Left renal cortex interstitium (tissue), 4 donors: Measurements from ENCODE around the gene RGP1. TPM values are rescaled to one million over a fixed set of nuclear protein-coding genes. Genes with fewer than 3 reads are reported as not detected.
A peak's percentile ranks its signal among the peaks of the same experiment; 100 is the strongest.

ENCODE experiments used
- DNase-seq, 4 donors: peaks; one replicate each; pipeline ENCODE4 v3.0.0-alpha.2; 2013; ENCODE audit warnings: low read depth in 4 of 4, low spot score in 2 of 4, missing footprints in 1 of 4
- polyA plus RNA-seq, 4 donors: library from polyadenylated mRNA; unstranded; fragments of 120-200 nt; gene quantifications; one replicate each; pipeline ENCODE4 v1.2.1, GENCODE V29; 2013; ENCODE audit not compliant: insufficient read length in 4 of 4

The RGP1 gene
- polyA plus RNA-seq, 4 donors, result 26.0 to 31.0 (median 27.8) TPM

- DNase-seq, result no peak
Measured at GRCh38 chr9:35718721-35719511, 30.2 kb upstream of the RGP1 start.

DNA sequence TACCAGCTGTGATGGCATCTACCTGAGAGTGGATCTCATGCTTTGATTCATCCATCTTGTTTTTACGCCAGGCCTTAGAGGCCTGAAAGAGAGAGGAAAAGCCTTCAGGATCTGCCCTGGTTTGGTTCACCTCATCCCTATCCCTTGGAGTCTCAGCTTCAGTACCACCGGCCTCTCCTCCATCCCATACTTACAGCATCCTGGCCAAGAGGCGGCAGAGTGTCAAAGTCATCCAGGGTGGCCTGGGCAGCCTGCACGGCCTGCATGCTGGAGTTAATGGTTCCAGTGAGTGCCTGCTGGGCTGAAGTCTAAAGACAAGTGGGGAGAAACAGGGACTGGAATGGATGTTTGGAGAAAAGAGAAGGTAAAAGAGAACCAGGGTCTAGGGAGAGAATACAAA is 29.5 kb upstream of the RGP1 start:
- no peak for DNase-seq

DNA sequence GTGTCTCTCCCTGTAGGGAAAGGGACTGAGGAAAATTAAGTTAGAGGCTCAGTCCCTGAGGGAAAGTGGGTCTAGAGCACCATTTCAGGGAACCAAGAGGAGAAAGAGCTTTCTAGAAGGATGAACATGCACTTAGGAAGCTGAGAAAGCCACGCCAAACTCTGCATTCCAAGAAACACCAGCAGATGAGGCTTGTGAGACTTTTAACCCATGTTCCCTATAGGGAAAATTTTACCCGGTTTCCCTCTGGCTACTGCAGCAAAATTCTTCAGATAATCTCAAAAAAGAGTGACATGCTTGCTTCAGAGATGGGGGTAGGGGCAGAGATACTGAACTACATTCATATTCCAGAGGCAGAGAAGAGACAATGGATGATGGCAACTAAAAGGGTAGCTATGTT is 25.7 kb upstream of the RGP1 start:
- DNase-seq, result no peak

GRCh38 chr9:35723908-35724307 is 25.2 kb upstream of the RGP1 start:
- no peak for DNase-seq

- DNase-seq, result no peak
Measured at GRCh38 chr9:35725362-35725761, 23.7 kb upstream of the RGP1 start.

DNA sequence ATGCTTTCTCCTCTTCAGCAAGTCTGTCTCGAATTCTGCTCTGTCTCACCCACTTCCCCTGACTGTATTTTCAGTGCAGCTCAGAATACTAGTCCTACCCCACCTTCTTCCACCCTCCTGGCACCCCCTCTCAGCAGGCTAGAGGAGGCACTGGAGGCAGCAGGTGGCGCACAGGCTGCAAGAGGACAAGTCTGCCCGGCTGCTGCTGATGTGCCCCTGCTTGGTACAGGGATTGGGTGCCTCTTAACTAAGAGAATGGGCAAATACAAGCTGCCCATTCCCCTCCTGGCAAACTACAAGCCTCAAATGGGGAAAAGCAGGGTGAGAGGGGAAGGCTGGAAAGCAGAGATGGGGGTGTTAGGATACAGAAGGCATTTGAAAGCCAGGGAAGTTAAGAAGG is 22.2 kb upstream of the RGP1 start:
- DNase-seq, result no peak

- DNase-seq, result no peak
Measured at GRCh38 chr9:35727676-35728040, 21.4 kb upstream of the RGP1 start.

DNA sequence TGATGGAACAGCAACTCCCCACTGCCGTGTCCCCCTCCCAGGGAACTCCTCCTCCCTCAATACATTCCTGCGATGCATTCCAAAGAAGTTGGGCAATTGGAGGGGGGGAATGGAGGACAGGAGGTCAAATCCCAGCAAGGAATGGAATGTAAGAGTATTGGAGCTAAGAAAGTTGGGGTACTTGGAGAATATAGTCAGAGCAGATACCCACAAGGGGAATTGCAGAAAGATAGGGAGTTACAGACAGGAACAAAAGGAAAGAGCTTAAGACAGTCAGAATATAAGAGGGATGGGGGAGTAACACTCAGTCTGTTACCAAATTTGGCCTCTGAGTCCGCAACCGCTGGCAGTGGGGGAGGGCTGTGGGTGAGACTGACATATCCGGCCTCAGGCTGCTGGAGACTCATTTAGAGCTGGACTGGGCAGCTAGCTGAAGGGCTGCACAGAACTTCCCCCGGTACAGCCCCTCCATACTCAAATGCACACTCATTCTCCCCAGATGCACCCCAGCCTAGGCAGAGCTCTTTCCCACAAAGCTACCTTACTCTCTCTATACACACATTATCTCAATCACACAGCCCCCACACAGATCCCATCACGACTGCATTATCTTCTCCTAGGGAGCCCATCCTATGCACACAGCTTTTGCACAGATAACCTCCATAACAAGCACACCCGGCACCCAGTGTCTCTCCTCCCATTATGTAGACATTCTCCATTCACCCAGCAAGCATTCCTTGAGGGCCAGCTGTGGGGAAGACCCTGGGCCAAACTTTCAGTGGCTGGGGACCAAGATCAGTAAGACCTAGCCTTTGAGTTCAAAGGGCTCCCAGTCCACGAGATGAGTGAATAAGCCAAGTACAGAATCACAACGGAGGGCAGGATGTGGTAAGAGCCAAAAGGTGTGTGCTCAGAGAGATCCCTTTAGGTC is 20.8 kb upstream of the RGP1 start:
- DNase-seq, result peak in 1 of 4 donors; percentile 60

- DNase-seq, result no peak
Measured at GRCh38 chr9:35729101-35729500, 20.0 kb upstream of the RGP1 start.

GRCh38 chr9:35729700-35730485 is 19.2 kb upstream of the RGP1 start:
- DNase-seq, result no peak

- no peak for DNase-seq
Measured at GRCh38 chr9:35730486-35730854, 18.6 kb upstream of the RGP1 start.

- DNase-seq, result no peak
Measured at GRCh38 chr9:35731415-35732184, 17.5 kb upstream of the RGP1 start.

- DNase-seq, result peak; percentile 89 to 96 (median 90)
Measured at GRCh38 chr9:35732185-35732799, 16.8 kb upstream of the RGP1 start, which contains the start of the genes CREB3 and TLN1. Gene CREB3 (plus strand): TSS chr9:35732666. CDS start chr9:35732773, 107 bp downstream. Gene TLN1 (minus strand): TSS chr9:35732195. CDS start chr9:35725694, 6,501 bp downstream.

DNA sequence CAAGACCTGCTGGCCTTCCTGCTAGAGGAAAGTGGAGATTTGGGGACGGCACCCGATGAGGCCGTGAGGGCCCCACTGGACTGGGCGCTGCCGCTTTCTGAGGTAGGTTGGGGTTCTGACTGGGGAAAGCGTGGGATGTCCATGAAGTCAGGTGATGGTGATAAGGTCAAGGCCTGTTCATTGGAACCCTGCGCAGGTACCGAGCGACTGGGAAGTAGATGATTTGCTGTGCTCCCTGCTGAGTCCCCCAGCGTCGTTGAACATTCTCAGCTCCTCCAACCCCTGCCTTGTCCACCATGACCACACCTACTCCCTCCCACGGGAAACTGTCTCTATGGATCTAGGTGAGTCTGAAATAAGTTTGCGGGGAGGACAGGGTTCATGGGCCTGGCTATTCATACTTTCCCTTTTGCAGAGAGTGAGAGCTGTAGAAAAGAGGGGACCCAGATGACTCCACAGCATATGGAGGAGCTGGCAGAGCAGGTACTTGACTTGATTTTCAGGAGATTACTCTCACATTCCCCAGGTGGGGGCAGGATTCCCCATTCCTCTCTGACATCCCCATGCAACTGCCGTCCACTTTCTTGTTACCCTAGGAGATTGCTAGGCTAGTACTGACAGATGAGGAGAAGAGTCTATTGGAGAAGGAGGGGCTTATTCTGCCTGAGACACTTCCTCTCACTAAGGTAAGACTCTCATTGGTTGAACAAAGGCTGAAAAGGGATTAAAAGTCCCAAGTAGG is 16.1 kb upstream of the RGP1 start:
- no peak for DNase-seq

GRCh38 chr9:35734096-35734495 is 15.0 kb upstream of the RGP1 start:
- no peak for DNase-seq

DNA sequence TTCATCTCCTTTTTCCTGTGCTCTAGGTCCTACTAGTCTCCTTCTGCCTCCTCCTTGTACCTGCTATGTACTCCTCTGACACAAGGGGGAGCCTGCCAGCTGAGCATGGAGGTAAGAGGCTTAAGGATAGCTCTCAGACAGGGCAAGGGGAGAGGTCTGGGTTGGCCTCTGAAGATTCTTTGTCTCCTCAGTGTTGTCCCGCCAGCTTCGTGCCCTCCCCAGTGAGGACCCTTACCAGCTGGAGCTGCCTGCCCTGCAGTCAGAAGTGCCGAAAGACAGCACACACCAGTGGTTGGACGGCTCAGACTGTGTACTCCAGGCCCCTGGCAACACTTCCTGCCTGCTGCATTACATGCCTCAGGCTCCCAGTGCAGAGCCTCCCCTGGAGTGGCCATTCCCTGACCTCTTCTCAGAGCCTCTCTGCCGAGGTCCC is 12.9 kb upstream of the RGP1 start:
- peak in 1 of 4 donors; percentile 44 for DNase-seq

DNA sequence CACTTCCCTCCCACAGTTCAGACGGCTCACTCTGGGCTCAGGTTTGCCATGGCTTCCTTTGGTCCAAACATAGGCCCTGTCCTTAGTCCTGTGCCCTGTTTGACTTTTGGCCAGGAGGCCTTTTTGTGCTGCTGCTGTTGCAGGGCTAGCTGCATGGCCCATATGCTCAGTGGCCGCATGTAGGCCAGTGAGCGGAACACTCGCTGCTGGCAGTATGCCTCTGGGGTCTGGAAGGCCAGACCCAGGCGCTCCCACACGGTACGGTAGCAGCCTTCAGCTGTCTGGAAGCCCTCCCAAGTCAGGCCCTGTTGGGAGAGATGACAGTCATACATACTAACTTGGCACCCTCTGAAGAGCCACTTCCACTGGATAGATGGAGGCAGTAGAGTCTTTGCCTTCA is 11.9 kb upstream of the RGP1 start:
- no peak for DNase-seq

DNA sequence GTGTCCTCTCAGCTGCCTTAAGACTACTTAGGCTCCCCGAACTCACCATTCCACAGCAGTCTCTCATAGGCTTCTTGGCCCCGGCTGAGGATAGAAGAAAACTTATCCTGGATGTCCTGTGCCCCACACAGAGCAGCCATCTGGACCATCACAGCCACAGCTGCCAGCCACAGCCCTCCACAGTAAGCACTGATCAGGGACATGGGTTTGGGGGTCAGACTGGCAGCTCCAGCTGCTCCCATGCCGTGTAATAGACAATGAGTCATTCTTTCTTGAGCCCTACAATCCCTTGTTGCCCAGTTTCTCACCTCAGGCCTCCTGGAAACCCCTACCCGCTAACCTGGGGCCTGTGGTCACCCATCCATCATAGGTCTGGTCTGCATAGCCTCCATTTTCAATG is 10.9 kb upstream of the RGP1 start:
- no peak for DNase-seq

DNA sequence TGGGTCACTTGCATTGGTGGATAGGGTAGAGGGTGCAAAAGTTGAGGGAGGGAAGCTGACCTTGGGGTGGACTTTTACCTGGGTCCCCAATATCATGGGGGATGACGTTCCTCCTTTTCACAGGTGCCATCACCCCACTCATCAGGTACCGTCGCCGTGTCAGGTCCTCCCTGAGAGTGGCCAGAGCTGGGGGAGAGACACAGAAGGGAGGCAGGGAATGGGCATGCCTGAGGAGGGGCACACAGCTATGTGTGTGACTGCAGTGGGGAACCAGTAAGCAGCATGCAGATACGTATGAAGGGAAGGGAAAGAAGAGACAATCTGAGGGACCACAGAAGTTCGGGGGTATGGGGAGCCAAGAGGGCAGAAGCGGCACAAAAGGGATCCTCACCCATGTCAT is 10.2 kb upstream of the RGP1 start:
- no peak for DNase-seq
